ENCODE measurements around the gene AXIN1.

AXIN1 gene

GRCh38 chr16:360698-361336 is 8.3 kb upstream of the AXIN1 start:
- TF ChIP-seq RAD21 (IDR thresholded peaks at IDR 0.05; ENCODE audit: low read depth) (no peak), CREB1 (IDR thresholded peaks at IDR 0.05; ENCODE audit: low read depth) (no peak), CEBPB (IDR thresholded peaks at IDR 0.05) (no peak), TEAD4 (IDR thresholded peaks at IDR 0.05) (no peak)

- TF ChIP-seq CREB1 (IDR thresholded peaks at IDR 0.05; ENCODE audit: low read depth) (no peak), USF1 (IDR thresholded peaks at IDR 0.05) (no peak), NFIC (IDR thresholded peaks at IDR 0.05) (no peak), EGR1 (IDR thresholded peaks at IDR 0.05) (no peak), FOXM1 (IDR thresholded peaks at IDR 0.05; ENCODE audit: borderline replicate concordance, low read depth) (no peak)
Observed at GRCh38 chr16:359871-360697, 7.6 kb upstream of the AXIN1 start.

- TF ChIP-seq CEBPB (IDR thresholded peaks at IDR 0.05): no peak
- TF ChIP-seq NFIC (IDR thresholded peaks at IDR 0.05): no peak
- TF ChIP-seq REST (IDR thresholded peaks at IDR 0.05; ENCODE audit: low read depth): no peak
- TF ChIP-seq CREB1 (IDR thresholded peaks at IDR 0.05; ENCODE audit: low read depth): no peak
- no peak for TF ChIP-seq EP300 (IDR thresholded peaks at IDR 0.05; ENCODE audit: borderline replicate concordance)
- TF ChIP-seq ZBTB7A (IDR thresholded peaks at IDR 0.05; ENCODE audit: low read depth): no peak
- no peak for TF ChIP-seq USF1 (IDR thresholded peaks at IDR 0.05)
- no peak for TF ChIP-seq FOXM1 (IDR thresholded peaks at IDR 0.05; ENCODE audit: borderline replicate concordance, low read depth)
- TF ChIP-seq EGR1 (IDR thresholded peaks at IDR 0.05): no peak
- TF ChIP-seq TCF12 (IDR thresholded peaks at IDR 0.05; ENCODE audit: low read depth): no peak
- TF ChIP-seq TAF1 (IDR thresholded peaks at IDR 0.05; ENCODE audit: low read depth): no peak
- no peak for TF ChIP-seq TEAD4 (IDR thresholded peaks at IDR 0.05)
- TF ChIP-seq MAX (IDR thresholded peaks at IDR 0.05): no peak
- TF ChIP-seq RAD21 (IDR thresholded peaks at IDR 0.05; ENCODE audit: low read depth): no peak
Observed at GRCh38 chr16:359067-359763, 6.7 kb upstream of the AXIN1 start.

GRCh38 chr16:356741-357140 is 4.2 kb upstream of the AXIN1 start:
- TF ChIP-seq RAD21 (IDR thresholded peaks at IDR 0.05; ENCODE audit: low read depth): no peak

- no peak for TF ChIP-seq TCF12 (IDR thresholded peaks at IDR 0.05; ENCODE audit: low read depth)
Observed at GRCh38 chr16:354971-355461, 2.5 kb upstream of the AXIN1 start.

- TF ChIP-seq CEBPB (IDR thresholded peaks at IDR 0.05) (no peak), FOXM1 (IDR thresholded peaks at IDR 0.05; ENCODE audit: borderline replicate concordance, low read depth) (no peak), EGR1 (IDR thresholded peaks at IDR 0.05) (no peak), EP300 (IDR thresholded peaks at IDR 0.05; ENCODE audit: borderline replicate concordance) (no peak), REST (IDR thresholded peaks at IDR 0.05; ENCODE audit: low read depth) (no peak), NFIC (IDR thresholded peaks at IDR 0.05) (no peak), TAF1 (IDR thresholded peaks at IDR 0.05; ENCODE audit: low read depth) (no peak), RAD21 (IDR thresholded peaks at IDR 0.05; ENCODE audit: low read depth) (no peak), USF1 (IDR thresholded peaks at IDR 0.05) (no peak), ZBTB7A (IDR thresholded peaks at IDR 0.05; ENCODE audit: low read depth) (no peak), YY1 (IDR thresholded peaks at IDR 0.05; ENCODE audit: low read depth) (no peak), CREB1 (IDR thresholded peaks at IDR 0.05; ENCODE audit: low read depth) (no peak), MAX (IDR thresholded peaks at IDR 0.05) (no peak), TCF12 (IDR thresholded peaks at IDR 0.05; ENCODE audit: low read depth) (no peak)
Observed at GRCh38 chr16:354291-354881, 1.9 kb upstream of the AXIN1 start.

Data from Ishikawa (cell line).